ENCODE data around the gene DNAJC17.

DNA sequence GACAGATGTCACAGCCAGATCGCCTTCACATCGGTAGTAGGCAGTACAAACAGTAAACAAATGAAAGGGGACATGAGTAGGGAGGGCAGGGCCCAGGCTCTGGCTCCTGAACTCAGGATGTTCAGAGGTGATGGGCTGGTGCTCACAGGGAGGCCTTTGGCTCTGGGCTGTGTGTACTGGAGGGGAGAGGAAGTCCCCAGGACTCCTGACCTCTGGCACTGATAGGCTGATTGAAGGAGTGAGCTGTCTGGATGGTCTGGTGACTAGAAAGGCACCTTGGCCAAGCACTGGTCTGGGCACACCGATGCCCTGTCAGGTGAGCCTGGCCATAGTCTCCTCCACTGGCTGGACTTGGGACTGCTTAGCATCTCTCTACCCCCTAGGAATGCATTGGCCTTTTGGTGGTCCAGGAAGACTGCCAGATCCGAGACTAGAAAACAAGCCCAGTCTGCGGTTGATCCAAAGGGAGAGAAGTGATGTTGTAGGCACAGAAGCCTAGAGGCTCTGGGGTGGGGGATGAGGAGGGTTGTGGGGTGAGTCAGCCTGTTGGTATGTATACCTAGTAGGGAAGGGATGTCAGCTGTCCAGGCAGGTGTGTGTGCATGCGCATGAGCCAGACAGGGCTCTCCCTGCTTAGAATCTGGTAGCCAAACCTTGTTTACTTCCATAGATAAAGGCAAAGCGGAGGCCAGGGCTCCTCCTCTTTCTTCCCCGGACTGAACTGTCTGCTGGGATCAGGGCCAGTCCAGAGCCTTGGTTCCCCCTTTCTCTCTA, 38.4 kb upstream of the DNAJC17 start:
- TF ChIP-seq, protein P1, sequence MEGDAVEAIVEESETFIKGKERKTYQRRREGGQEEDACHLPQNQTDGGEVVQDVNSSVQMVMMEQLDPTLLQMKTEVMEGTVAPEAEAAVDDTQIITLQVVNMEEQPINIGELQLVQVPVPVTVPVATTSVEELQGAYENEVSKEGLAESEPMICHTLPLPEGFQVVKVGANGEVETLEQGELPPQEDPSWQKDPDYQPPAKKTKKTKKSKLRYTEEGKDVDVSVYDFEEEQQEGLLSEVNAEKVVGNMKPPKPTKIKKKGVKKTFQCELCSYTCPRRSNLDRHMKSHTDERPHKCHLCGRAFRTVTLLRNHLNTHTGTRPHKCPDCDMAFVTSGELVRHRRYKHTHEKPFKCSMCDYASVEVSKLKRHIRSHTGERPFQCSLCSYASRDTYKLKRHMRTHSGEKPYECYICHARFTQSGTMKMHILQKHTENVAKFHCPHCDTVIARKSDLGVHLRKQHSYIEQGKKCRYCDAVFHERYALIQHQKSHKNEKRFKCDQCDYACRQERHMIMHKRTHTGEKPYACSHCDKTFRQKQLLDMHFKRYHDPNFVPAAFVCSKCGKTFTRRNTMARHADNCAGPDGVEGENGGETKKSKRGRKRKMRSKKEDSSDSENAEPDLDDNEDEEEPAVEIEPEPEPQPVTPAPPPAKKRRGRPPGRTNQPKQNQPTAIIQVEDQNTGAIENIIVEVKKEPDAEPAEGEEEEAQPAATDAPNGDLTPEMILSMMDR (IDR thresholded peaks at IDR 0.05; ENCODE audit: low read length) = no peak
- no peak for TF ChIP-seq EZH2 (IDR thresholded peaks at IDR 0.05; ENCODE audit: borderline replicate concordance, low read length)

All from OCI-LY1 (cell line).